COR-L47 (cell line): ENCODE measurements around the gene CLEC18A.
"Not testable (repeated sequence)": the region's sequence is repeated elsewhere in the genome, so short reads cannot be mapped to it uniquely, and the experiment has no call there.

Experiments used
- DNase-seq: peaks from one replicate; lab custom pipeline; 2025; lab: John Stamatoyannopoulos, UW

Gene CLEC18A

DNA sequence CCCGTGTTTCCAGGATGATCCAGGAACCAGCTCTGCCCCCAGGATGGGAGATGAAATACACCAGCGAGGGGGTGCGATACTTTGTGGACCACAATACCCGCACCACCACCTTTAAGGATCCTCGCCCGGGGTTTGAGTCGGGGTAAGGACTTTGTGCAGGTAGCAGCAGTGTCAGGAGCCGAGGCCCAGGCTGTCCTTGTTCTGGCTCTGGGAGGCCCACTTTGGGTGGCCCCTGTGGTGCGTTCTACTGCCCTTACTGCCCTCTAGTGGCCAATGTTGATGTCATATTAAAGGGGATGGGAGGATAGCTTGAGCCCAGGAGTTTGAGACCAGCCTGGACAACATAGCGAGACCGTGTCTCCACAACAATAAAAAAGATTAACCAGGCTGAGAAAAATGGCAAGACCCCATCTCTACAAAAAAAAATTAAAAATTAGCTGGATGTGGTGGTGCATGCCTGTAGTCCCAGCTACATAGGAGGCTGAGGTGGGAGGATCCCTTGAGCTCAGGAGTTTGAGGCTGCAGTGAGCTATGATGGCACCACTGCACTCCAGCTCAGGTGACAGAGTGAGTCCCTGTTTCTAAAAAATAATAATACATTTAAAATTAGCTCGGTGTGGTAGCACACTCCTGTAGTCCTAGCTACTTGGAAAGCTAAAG is 20.9 kb upstream of the CLEC18A start:
- DNase-seq: peak; percentile 28

DNA sequence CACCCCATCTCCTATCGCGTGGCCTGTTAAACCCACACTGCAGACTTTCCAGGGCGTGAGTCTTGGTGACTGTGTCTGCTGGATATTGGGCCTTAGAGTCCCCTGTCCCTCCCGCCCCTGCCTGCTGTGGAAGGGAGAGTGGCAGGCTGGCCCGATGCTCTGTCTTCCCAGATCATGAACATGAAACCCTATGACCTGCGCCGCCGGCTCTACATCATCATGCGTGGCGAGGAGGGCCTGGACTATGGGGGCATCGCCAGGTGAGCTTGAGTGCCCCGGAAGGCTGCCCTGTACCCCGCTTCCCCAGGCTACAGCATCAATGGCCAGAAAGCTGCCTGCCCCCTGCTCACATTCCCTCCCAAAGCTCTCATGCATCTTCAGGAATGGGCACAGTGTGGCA is 19.5 kb upstream of the CLEC18A start:
- DNase-seq: no peak

DNA sequence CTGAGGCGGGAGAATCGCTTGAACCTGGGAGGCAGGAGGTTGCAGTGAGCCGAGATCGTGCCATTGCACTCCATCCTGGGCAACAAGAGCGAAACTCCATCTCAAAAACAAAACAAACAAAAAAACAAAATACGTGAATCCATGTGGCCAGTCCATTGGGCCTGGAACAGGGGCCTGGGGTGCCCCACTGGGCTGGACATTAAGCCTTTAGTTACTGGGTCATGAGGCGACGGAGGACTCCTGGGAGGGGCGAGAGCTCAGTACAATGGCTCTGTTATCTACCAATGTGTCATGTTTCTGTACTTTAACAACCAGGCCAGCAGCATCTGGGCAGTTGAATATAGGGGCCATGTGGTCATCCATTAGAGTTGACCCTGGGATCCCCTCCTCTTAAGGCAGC is 18.9 kb upstream of the CLEC18A start:
- DNase-seq: no peak

DNA sequence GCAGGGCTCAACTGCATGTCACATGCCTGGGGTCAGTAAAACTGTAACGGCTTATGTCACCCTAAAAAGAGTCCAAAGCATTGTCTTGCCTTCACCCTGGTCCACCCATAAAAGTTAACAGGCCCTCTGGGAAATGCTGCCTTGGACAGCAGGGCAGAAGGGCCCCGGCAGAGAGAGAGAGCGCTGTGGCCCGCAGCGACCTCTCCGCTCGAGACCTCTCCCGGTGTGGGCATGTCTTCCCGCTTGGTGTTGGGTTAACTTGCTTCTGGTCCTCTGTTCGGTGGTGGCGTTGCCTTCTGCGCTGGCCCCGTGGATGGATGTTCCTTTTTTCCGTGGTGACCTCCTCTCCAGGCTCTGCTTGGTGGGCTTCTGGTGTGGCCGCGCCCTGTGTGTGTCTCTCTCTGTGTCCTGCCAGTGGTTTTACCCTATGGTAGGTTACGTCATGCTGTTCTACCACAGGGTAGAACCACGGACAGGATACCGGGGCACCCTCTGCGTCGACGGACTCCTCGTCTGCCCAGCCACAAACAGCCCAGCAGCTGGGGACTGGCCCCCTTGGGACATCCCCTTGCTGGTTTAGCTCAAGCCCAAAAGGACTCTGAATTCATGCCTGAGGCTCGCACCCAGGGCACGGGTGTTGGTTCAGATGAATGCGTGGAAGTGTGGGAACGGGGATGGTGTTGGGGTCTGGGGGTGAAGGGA is 18.3 kb upstream of the CLEC18A start:
- no peak for DNase-seq

DNA sequence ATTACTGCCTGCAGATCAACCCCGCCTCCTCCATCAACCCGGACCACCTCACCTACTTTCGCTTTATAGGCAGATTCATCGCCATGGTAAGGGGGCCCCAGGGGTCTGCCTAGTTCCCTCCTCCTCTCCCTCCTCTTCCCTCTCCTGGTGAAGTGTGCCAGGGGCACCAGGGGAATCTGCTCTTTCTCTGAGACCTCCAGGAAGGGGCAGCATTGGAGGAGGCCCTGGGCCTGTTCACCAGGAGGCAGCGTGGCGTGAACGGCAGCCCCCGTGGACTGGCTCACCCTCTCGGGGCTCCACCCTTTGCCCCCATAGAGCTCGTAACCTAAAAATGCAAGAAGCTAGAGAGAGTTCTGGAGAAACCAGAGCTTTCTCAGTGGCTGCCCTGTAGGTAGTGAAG is 17.1 kb upstream of the CLEC18A start:
- peak; percentile 21 for DNase-seq

DNA sequence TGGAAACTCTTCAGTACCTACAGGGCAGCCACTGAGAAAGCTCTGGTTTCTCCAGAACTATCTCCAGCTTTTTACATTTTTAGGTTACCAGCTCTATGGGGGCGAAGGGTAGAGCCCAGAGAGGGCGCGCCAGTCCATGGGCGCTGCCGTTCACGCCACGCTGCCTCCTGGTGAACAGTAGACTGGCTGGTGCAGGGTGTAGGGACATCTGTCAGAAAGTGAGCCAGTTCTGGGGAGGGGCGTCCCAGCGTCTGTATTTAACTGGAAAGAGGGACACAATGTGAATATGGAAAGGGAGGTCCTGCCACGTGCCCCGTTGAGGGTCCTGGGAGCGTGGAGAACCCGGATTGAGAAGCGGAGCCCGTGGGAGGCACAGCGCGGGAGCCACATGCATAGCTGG is 16.4 kb upstream of the CLEC18A start:
- DNase-seq: no peak

DNA sequence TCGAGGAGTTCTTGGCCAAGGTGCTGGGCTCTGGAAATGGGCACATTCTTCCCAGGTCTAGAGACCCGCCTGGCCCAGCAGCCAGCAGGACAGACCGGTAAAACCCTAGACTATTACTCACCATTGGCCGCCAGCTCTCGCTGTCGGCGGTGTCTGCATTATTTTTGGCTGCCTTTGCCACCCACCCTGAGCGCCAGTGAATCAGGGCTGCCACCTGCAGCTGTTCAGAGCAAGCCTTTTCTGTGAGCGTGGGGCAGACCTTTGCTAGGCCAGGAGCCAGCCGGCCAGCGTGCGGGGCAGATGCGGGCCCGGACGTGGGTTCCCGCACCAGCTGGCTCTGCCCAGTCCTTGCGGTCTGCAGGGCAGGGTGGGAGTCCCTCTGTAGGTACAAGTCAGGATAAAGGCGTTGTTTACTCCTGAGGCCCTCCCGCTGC is 15.8 kb upstream of the CLEC18A start:
- DNase-seq: no peak

DNA sequence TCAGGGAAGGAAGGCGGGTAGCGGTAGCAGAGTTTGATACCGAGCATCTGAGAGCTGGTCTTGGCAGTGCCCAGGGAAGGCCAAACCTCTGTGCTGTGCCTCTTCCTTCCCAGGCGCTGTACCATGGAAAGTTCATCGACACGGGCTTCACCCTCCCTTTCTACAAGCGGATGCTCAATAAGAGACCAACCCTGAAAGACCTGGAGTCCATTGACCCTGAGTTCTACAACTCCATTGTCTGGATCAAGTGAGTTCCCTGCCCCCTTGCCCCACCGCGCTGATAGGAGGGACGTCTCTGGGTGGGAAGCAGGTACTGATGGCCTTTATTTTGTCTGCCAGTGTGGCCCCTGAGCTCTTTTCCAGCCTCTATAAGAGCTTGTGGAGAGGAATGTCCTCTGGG is 15.4 kb upstream of the CLEC18A start:
- no peak for DNase-seq

DNA sequence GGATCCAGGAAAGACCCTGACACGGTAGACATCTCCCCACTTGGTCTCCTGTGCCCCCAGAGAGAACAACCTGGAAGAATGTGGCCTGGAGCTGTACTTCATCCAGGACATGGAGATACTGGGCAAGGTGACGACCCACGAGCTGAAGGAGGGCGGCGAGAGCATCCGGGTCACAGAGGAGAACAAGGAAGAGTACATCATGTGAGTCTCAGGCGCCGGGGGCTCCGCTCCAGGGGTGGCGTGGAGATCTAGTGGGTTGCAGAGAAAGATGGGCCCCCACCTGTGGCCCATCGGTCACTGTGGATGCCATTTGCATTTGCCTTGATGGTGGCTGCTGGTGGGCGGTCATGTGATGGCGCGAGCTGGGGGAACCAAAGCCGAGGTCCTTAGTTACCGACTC is 14.9 kb upstream of the CLEC18A start:
- DNase-seq: no peak

DNA sequence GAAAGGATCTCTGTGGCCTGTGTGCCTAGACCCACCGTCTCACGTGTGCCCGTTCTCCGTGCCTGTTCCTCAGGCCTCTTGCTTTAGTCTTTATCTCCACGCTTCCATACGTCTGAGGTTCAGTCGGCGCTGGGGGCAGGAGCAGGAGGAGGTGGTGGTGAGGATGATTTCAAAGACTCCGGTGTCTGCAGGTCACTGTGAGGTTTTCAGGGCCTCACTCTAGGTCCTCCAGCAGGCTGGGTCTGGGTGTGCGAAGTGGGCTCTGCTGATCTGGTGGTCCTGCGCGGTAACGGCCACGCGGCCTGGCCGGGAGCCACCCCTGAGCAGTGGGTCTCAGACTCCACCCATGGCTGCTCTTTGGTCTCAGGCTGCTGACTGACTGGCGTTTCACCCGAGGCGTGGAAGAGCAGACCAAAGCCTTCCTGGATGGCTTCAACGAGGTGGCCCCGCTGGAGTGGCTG is 14.4 kb upstream of the CLEC18A start:
- DNase-seq: no peak

DNA sequence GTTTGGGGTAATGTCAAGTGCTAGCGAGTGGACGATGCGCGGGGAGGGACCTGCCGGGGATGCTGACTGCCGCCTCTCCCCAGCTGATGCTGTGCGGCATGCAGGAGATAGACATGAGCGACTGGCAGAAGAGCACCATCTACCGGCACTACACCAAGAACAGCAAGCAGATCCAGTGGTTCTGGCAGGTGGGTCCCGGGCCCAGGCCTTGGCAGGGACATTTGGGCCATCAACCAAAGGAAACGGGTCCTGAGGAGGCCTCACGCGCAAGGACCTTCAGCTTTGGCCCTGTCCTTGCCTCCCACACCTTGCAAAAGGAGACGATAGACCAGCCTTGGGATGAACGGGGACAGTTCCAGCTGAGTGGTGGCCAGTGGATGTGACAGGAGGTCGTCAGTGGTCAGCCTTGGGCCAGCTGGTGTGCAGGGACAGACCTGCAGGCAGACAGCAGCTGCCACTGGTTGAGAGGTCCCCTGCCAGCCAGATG is 13.6 kb upstream of the CLEC18A start:
- DNase-seq: no peak

DNA sequence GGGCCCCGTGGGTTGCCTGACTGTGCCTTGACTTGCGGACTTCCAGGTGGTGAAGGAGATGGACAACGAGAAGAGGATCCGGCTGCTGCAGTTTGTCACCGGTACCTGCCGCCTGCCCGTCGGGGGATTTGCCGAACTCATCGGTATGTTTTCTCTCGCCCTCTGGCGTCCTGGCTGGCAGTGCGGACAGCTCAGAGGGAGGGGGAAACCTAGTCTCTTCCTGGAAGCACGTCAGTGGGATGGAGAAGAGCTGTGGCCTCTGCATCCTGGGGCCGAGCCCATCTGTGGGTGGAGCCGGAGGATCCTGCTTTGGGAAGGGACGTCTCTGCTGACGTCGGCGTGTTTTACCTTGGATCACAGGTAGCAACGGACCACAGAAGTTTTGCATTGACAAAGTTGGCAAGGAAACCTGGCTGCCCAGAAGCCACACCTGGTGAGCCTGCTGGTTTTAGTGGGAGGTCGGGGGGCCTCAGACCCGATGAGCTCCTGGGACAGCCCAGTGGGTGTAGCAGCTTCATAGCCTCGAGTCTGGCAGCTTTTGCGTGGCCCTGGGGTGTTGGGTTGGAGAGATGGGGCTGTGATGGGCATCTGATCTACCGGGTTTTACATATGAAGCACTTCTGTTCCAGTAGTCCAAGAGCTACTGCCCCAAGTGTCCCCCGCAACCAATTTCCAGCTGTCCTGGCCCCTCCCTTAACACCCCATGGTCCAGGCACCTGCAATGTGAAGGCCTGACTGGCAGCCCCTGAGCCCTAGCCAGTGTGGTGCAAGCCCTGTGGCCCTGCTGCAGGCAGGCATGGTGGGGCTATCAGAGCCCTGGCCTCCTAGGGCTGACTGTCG is 11.9 kb upstream of the CLEC18A start:
- DNase-seq: no peak

DNA sequence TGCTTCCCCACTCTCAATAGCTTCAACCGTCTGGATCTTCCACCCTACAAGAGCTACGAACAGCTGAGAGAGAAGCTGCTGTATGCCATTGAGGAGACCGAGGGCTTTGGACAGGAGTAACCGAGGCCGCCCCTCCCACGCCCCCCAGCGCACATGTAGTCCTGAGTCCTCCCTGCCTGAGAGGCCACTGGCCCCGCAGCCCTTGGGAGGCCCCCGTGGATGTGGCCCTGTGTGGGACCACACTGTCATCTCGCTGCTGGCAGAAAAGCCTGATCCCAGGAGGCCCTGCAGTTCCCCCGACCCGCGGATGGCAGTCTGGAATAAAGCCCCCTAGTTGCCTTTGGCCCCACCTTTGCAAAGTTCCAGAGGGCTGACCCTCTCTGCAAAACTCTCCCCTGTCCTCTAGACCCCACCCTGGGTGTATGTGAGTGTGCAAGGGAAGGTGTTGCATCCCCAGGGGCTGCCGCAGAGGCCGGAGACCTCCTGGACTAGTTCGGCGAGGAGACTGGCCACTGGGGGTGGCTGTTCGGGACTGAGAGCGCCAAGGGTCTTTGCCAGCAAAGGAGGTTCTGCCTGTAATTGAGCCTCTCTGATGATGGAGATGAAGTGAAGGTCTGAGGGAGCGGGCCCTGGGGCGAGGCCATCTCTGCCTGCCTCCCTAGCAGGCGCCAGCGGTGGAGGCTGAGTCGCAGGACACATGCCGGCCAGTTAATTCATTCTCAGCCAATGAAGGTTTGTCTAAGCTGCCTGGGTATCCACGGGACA is 11.1 kb upstream of the CLEC18A start:
- DNase-seq: no peak

DNA sequence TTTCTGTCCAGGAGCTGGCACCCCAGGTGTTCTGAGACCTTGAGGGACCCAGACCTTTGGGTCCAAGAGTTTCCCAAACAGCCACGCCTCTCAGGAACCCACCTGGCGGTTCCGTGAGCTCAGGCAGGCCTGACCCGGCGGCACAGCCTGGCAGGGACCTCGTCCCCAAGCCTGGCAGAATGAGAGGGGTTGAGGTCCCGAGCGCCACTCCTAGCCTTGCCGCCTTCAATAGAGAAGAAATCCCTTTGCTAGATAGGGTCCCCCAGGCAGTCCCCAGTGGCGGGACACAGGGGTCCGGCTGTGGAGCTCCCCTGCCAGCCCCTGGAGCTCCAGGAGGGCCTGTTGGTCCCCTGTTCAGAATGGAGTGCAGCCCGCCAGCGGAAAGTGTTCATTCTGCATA is 10.5 kb upstream of the CLEC18A start:
- no peak for DNase-seq

DNA sequence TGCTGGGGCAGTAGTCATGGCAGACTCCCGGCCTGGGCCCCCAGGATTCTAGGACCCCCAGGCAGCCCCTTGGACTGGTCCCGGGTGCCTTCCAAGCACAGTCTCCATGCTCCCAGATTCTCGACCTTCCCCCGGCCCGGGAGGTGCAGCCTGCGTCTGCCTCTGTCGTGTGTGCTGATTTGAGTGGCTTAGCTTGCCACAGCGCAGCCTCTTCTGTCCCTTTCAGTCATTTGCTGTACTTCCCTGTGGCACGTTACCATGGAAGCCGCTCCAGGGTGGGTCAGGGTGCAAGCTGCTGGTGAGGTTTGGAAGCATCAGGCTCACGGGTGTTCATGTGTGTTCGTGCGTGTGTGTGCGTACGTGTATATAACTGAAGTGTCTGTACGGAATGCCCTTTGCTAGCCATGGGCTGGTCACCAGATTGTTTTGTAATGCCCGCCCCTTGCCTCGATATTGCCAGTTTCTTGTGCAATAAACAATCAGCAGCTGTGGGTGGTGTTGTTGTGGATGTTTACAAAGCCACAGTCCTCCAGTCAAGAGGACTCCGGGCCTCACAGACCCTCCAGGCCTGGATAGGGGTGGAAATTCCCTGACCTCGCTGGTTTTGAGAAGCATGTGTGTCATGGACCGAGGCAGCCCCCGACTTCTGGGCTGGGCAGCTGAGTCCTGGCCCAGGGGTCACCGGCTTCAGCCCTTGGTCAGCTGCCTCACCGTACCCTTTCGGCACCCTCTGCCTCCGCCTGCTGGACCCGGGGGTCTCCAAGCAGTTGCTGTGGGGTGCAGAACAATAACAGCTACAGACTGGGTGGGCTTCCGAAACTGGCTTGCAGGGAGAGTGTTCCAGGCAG is 9.7 kb upstream of the CLEC18A start:
- no peak for DNase-seq

DNA sequence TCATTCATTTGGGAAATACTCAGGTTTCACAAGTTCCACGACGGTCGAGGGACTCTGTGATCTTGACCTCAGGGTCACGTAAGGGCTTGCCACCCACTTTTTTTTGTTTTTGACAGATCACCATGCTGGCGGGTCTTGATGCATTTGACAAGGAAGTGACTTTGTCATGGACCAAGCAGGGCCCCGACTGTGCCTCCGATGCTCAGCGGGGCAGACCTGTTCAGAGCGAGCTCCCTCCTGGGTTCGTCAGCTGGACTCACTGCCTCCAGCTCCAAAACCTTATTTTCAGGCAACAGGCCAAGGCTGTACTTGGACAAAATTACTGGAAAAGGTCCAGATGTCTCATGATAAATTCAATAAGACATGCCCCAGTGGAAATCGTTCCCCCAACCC is 9.0 kb upstream of the CLEC18A start:
- no peak for DNase-seq

DNA sequence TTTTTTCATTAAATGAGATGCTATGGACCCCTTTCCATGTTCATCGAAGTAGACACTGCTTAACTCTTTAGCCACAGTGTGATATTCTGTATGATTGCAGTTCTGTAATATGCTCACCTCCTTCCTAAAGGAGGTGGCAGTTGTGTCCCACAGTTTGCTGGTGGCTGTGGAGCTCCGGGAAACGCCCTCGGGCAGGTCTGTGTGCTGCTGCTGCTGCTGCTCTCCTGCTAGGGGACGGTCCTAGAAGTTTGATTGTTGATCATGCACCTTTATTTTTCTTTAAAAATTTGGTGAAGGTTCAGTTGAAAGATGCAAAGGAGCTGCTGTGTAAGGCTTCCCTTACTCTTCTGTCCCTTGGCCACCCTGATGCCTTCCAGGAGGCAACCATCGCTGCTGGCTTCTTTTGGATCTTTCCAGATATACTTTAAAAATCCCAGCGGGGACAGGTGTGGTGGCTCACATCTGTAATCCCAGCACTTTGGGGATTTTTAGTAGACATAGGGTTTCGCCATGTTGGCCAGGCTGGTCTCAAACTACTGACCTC is 8.4 kb upstream of the CLEC18A start:
- DNase-seq: no peak

DNA sequence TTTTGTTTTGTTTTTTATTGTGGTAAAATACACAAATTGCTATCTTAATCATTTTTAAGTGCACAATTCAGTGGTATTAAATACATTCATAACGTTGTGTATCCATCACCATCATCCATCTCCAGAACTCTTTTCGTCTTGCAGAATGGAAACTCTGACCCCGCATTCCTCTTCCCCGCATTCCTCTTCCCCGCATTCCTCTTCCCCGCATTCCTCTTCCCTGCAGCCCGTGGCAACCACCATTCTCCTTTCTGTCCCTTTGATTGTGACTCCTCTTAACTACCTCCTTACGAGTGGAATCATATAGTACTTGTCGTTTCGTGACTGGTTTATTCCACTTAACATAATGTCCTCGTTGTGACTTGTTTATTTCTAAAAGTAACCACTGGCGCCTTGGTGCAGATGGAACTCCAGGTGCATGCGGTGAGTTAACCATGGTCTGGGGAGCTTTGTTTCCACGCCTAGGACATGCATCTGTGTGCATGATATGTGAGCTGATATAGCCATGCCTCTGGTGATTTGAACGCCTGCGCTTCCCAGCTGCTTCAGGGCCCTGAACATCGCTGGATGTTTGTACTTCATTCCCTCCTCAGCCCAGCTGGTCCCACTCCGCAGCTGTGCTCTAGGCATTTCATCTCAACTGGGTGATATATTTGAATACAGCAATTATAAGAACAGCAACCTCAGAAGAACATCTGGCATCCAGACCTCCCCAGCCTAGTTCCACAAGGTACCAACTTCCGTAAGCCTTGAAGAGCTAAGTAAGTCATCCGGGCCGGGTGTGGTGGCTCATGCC is 7.7 kb upstream of the CLEC18A start:
- not testable (repeated sequence) for DNase-seq

DNA sequence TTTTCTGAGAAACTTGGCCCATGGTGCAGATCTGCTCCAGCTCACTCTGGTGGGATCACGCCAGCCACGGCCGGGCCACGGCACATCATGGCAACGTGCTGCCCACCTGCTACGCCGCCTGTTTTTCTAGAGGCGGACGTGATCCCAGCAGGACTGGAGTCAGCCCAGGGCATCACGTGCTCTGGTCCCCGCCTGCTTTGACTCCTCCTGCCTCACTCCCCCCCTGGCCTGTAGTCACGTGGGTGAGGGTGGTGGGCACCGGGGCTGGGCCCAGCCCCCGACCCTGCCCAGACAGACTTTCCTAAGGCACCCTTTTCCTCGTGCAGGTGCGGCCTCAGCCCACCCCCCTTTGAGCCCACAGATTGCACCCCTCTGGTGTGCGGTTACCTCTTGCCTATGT is 723 bp upstream of the CLEC18A start:
- DNase-seq: not testable (repeated sequence)

DNA sequence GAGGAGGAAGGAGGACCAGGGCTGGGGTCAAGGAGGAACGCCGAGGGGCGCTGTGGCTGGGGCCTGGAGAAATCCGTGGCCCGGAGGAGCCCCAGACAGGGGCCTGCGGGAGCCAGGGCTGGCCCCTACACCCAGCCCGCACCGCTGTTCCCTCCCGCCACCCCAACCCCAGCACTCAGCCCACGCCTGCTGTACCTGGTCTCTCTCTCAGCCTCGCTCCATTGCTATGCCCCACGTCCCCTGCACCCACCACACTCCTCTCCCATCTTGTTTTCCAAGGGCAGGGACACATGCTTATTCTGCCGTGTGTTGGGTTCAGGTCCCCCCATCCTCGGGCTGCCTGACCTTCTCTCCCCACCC is 518 bp downstream of the CLEC18A start:
- not testable (repeated sequence) for DNase-seq
